IMR-90 (cell line): ENCODE results near the gene PKD1. TPM values are rescaled to one million over a fixed set of nuclear protein-coding genes. Genes with fewer than 3 reads are reported as not detected.
A peak's percentile ranks its signal among the peaks of the same experiment; 100 is the strongest.

Experiments
- ATAC-seq: fragments of 200-7000 bp; cut with Tn5 transposase; 2 replicates; pipeline ENCODE4 v1.9.1; 2020; ENCODE audit warnings: low read depth, mild to moderate bottlenecking, moderate library complexity
- BruUV-seq: library from RNA; stranded (reverse); fragments of 400-500 nt; replicated peaks from 2 replicates; lab custom pipeline; 2021; lab: Mats Ljungman, UMichigan
- CTCF ChIA-PET: fragments of 300-600 bp; formaldehyde crosslinking; extraction: SDS; loops from one replicate; lab custom pipeline; 2021; ENCODE audit warnings: antibody characterized with exemption; lab: Yijun Ruan, JAX
- POLR2A ChIA-PET: fragments of 300-600 bp; sonication (Branson Sonifier 250); formaldehyde crosslinking; loops from one replicate; lab custom pipeline; 2022; ENCODE audit warnings: antibody characterized with exemption; ENCODE audit not compliant: unreplicated experiment; lab: Charles Lee
- DNase-seq: peaks from one replicate; pipeline ENCODE4 v3.0.0; 2013
- H2AFZ ChIP-seq: replicated peaks from 2 replicates; pipeline ENCODE3; 2013; ENCODE audit warnings: low read length, mild to moderate bottlenecking; ENCODE audit not compliant: poor library complexity
- H2AK5ac ChIP-seq: 2 replicates; pipeline ENCODE4 v1.6.1; 2013; ENCODE audit warnings: low read depth, low read length, inconsistent platforms
- H2AK9ac ChIP-seq: replicated peaks from 2 replicates; pipeline ENCODE3; 2013; ENCODE audit warnings: mild to moderate bottlenecking, low read depth, low read length, moderate library complexity; ENCODE audit not compliant: poor library complexity
- H2BK120ac ChIP-seq: 2 replicates; pipeline ENCODE4 v1.6.1; 2013; ENCODE audit warnings: low read depth, low read length, inconsistent platforms
- H2BK15ac ChIP-seq: 3 replicates; pipeline ENCODE4 v1.6.1; 2013; ENCODE audit warnings: low read depth, low read length, inconsistent platforms
- H2BK20ac ChIP-seq: 2 replicates; pipeline ENCODE4 v1.6.1; 2013; ENCODE audit warnings: low read depth, mild to moderate bottlenecking, inconsistent platforms, low read length, moderate library complexity
- H2BK5ac ChIP-seq: 2 replicates; pipeline ENCODE4 v1.6.1; 2013; ENCODE audit warnings: mild to moderate bottlenecking, low read depth, low read length, inconsistent platforms; ENCODE audit not compliant: poor library complexity, severe bottlenecking
- H3K14ac ChIP-seq: replicated peaks from 2 replicates; pipeline ENCODE4 v1.6.1; 2013; ENCODE audit warnings: low read depth, low read length, inconsistent platforms
- H3K18ac ChIP-seq: 2 replicates; pipeline ENCODE4 v1.6.1; 2013; ENCODE audit warnings: low read depth, low read length, control low read depth
- H3K23ac ChIP-seq: 2 replicates; pipeline ENCODE4 v1.6.1; 2013; ENCODE audit warnings: low read depth, low read length, inconsistent platforms
- H3K27ac ChIP-seq: 2 replicates; pipeline ENCODE4 v1.5.1; 2013; ENCODE audit warnings: mild to moderate bottlenecking, control low read depth, low read length; ENCODE audit not compliant: insufficient read depth
- H3K27me3 ChIP-seq: 2 replicates; pipeline ENCODE4 v1.6.1; 2013; ENCODE audit warnings: low read length; ENCODE audit not compliant: control insufficient read depth, insufficient read depth
- H3K36me3 ChIP-seq: 2 replicates; pipeline ENCODE4 v1.6.1; 2013; ENCODE audit warnings: low read length, mixed read lengths; ENCODE audit not compliant: control insufficient read depth, insufficient read depth
- H3K4ac ChIP-seq: 2 replicates; pipeline ENCODE4 v1.6.1; 2013; ENCODE audit warnings: low read depth, low read length, inconsistent platforms
- H3K4me1 ChIP-seq: 2 replicates; pipeline ENCODE4 v1.6.1; 2013; ENCODE audit warnings: low read length, mixed read lengths; ENCODE audit not compliant: control insufficient read depth, insufficient read depth
- H3K4me2 ChIP-seq: 2 replicates; pipeline ENCODE4 v1.6.1; 2013; ENCODE audit warnings: low read depth, mild to moderate bottlenecking, control low read depth, low read length, moderate library complexity
- H3K4me3 ChIP-seq: 2 replicates; pipeline ENCODE4 v1.5.1; 2013; ENCODE audit warnings: low read depth, mild to moderate bottlenecking, control low read depth, low read length, moderate library complexity; ENCODE audit not compliant: insufficient read depth
- H3K56ac ChIP-seq: 2 replicates; pipeline ENCODE4 v1.6.1; 2013; ENCODE audit warnings: low read length, inconsistent platforms; ENCODE audit not compliant: insufficient read depth; ENCODE audit errors: extremely low read depth
- H3K79me1 ChIP-seq, 2 experiments: 2 replicates each; pipeline ENCODE4 v1.6.1; 2013; ENCODE audit warnings: low read length in 2 of 2, inconsistent platforms in 1 of 2, low read depth in 1 of 2
- H3K9ac ChIP-seq: 2 replicates; pipeline ENCODE4 v1.6.1; 2013; ENCODE audit warnings: low read depth, low read length, control low read depth
- H3K9me1 ChIP-seq: 2 replicates; pipeline ENCODE4 v1.6.1; 2013; ENCODE audit warnings: low read length, inconsistent platforms; ENCODE audit not compliant: insufficient read depth
- H3K9me3 ChIP-seq: 2 replicates; pipeline ENCODE4 v1.6.1; 2013; ENCODE audit warnings: low read length; ENCODE audit not compliant: control insufficient read depth, insufficient read depth
- H4K20me1 ChIP-seq: 2 replicates; pipeline ENCODE4 v1.6.1; 2013; ENCODE audit warnings: low read length, inconsistent platforms; ENCODE audit not compliant: insufficient read depth
- H4K5ac ChIP-seq: 2 replicates; pipeline ENCODE4 v1.6.1; 2013; ENCODE audit warnings: mild to moderate bottlenecking, low read depth, low read length, control low read depth
- H4K8ac ChIP-seq, 2 experiments: 2 replicates each; pipeline ENCODE4 v1.6.1; 2013; ENCODE audit warnings: low read depth in 2 of 2, low read length in 2 of 2, control low read depth in 1 of 2, inconsistent platforms in 1 of 2
- H4K91ac ChIP-seq: 2 replicates; pipeline ENCODE4 v1.6.1; 2013; ENCODE audit warnings: low read depth, low read length, inconsistent platforms; ENCODE audit not compliant: insufficient read depth
- BHLHE40 ChIP-seq: fragments of 150-350 bp; IDR thresholded peaks from 2 replicates; pipeline ENCODE4 v1.6.1; 2016; ENCODE audit warnings: mild to moderate bottlenecking, low read depth, low read length
- CEBPB ChIP-seq: IDR thresholded peaks from 2 replicates; pipeline ENCODE4 v1.6.1; 2012; ENCODE audit warnings: low read depth, low read length, improper control_type of control experiment
- CHD1 ChIP-seq: IDR thresholded peaks from 2 replicates; pipeline ENCODE4 v1.6.1; 2012; ENCODE audit warnings: low read depth, low read length, improper control_type of control experiment
- FOS ChIP-seq: fragments of 150-350 bp; IDR thresholded peaks from 2 replicates; pipeline ENCODE4 v1.6.1; 2016; ENCODE audit warnings: low read depth, low read length
- MAFK ChIP-seq: IDR thresholded peaks from 2 replicates; pipeline ENCODE4 v1.6.1; 2012; ENCODE audit warnings: low read depth, low read length, improper control_type of control experiment
- MAZ ChIP-seq: IDR thresholded peaks from 2 replicates; pipeline ENCODE4 v1.6.1; 2012; ENCODE audit warnings: low read depth, mild to moderate bottlenecking, low read length, improper control_type of control experiment, moderate library complexity, borderline replicate concordance
- MXI1 ChIP-seq: IDR thresholded peaks from 2 replicates; pipeline ENCODE4 v1.6.1; 2012; ENCODE audit warnings: low read depth, mild to moderate bottlenecking, low read length, moderate library complexity, borderline replicate concordance
- NFE2L2 ChIP-seq: fragments of 150-350 bp; IDR thresholded peaks from 2 replicates; pipeline ENCODE4 v1.6.1; 2016; ENCODE audit warnings: low read depth, mild to moderate bottlenecking, low read length
- POLR2A ChIP-seq: IDR thresholded peaks from 2 replicates; pipeline ENCODE4 v1.6.1; 2012; ENCODE audit warnings: mild to moderate bottlenecking, low read depth, low read length
- RAD21 ChIP-seq: IDR thresholded peaks from 2 replicates; pipeline ENCODE4 v1.6.1; 2012; ENCODE audit warnings: low read length, improper control_type of control experiment
- RCOR1 ChIP-seq: IDR thresholded peaks from 2 replicates; pipeline ENCODE4 v1.6.1; 2012; ENCODE audit warnings: mild to moderate bottlenecking, low read length, improper control_type of control experiment; ENCODE audit not compliant: insufficient replicate concordance
- RFX5 ChIP-seq: IDR thresholded peaks from 2 replicates; pipeline ENCODE4 v1.8.0; 2012; ENCODE audit warnings: low read depth, mild to moderate bottlenecking, low read length, moderate library complexity
- SMC3 ChIP-seq: fragments of 150-350 bp; IDR thresholded peaks from 2 replicates; pipeline ENCODE4 v1.6.1; 2016; ENCODE audit warnings: low read depth, mild to moderate bottlenecking, antibody characterized with exemption, low read length, moderate library complexity
- WGBS, 2 experiments: methylation state at CpG; one replicate each; pipeline versions ENCODE4 v1.1.5 to v1.1.7; 2013; ENCODE audit warnings: missing lambda C conversion rate in 2 of 2; ENCODE audit not compliant: insufficient read length in 1 of 2; ENCODE audit errors: extremely low coverage in 2 of 2; 5-methylcytosine and 5-hydroxymethylcytosine counted together
- dilution Hi-C: fragments of 300-500 bp; cut with HindIII; formaldehyde crosslinking; loops from one replicate; pipeline ENCODE4 v1.14.3; 2018; ENCODE audit warnings: low sequenced_read_pairs; ENCODE audit not compliant: unreplicated experiment
- in situ Hi-C: fragments of 300-500 bp; cut with MboI; formaldehyde crosslinking; loops from 3 replicates; pipeline ENCODE4 v1.14.3; 2019; ENCODE audit warnings: low sequenced_read_pairs, inconsistent platforms, mixed read lengths
- intact Hi-C: fragments of 100-400 bp; cut with micrococcal nuclease; formaldehyde crosslinking; loops from 2 replicates; pipeline ENCODE4 v1.10.0; 2022
- polyA plus RNA-seq, 3 experiments: library from polyadenylated mRNA; depleted of rRNA; stranded (reverse); fragments of >200 nt; gene quantifications; 2 replicates each; pipeline ENCODE4 v1.2.3, GENCODE V29; 2012; ENCODE audit warnings: low replicate concordance in 1 of 3
- total RNA-seq: library from RNA; depleted of rRNA; stranded (reverse); fragments of >200 nt; gene quantifications from 2 replicates; pipeline ENCODE4 v1.2.3, GENCODE V29; 2012
- TF ChIP-seq, protein P1 (sequence below): fragments of 150-350 bp; IDR thresholded peaks from 2 replicates; pipeline ENCODE4 v1.6.1; 2016; ENCODE audit warnings: low read depth, mild to moderate bottlenecking, low read length, moderate library complexity, borderline replicate concordance
- TF ChIP-seq, protein P2 (sequence below): conservative IDR thresholded peaks from 2 replicates; pipeline ENCODE4 v1.5.1; 2012; ENCODE audit warnings: mild to moderate bottlenecking, low read depth, low read length, improper control_type of control experiment
- TF ChIP-seq, protein P3 (sequence below): fragments of 150-350 bp; IDR thresholded peaks from 2 replicates; pipeline ENCODE4 v1.6.1; 2017; ENCODE audit warnings: mild to moderate bottlenecking, antibody characterized with exemption, low read length, low read depth

Gene PKD1
- total and polyA plus RNA-seq, 2 of the 4 experiments (the other 2 are of a cell fraction), result 7.9 to 97.3 TPM

DNA sequence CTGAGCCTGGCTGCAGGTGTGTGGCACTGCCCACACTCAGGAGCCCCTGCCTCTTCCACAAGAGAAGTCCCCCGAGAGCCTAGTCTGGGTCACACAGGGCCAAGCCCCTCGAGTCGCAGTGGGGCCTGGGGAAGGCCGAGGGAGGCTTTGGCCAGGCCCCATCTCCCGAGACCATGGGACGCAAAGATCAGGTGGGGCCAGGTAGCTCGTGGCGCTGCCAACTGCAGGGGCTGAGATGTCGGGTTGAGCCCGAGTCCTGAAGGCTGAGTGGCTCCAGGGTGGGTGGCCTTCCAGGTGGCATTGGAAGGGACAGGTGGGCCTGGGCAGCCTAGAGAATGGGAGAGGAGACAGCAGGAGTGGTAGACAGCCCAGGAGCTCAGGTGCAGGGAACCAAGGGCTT is 26.2 kb upstream of the PKD1 start:
- H3K18ac ChIP-seq, result no peak overlapping the region
- BruUV-seq, result no TSS peak
- no peaks in the 10 kb centered on the region for H3K27me3 ChIP-seq
- no peak overlapping the region for H2BK120ac ChIP-seq
- peaks cover 34% of the 10 kb centered on the region for H3K4me1 ChIP-seq
- no peak overlapping the region for H2BK20ac ChIP-seq
- no peak overlapping the region for H3K14ac ChIP-seq
- H3K9me1 ChIP-seq, result 0 out of 2 replicates have a peak, but pooled peaks cover 8% of the 10 kb centered on the region
- 90% methylated on average over 2 of the region's 10 CpGs; no CpG with 5 or more reads in 1 of the 2 experiments for WGBS, 2 experiments
- no peak overlapping the region for H3K4me3 ChIP-seq
- H3K27ac ChIP-seq, result peak overlapping the region; percentile 34; the same call in 1 of the 2 replicates
- no peak overlapping the region for H3K4me2 ChIP-seq
- peaks cover 79% of the 10 kb centered on the region for H4K20me1 ChIP-seq
- H3K36me3 ChIP-seq, result peaks cover 16% of the 10 kb centered on the region
- intact Hi-C loops, result no loop called here
- DNase-seq (no peak), ATAC-seq (no peak)
- no peaks in the 10 kb centered on the region for H3K9me3 ChIP-seq
- H4K91ac ChIP-seq, result no peak overlapping the region
- no peak overlapping the region for H3K9ac ChIP-seq
- no peak overlapping the region for H4K8ac ChIP-seq
- H2AK9ac ChIP-seq, result peak overlapping the region; percentile 72
- H4K5ac ChIP-seq, result no peak overlapping the region
- POLR2A ChIA-PET, result no interaction called here
- no peak overlapping the region for H3K4ac ChIP-seq
- no peak overlapping the region for H2AK5ac ChIP-seq
- no peak overlapping the region for H3K56ac ChIP-seq
- no peak overlapping the region for H3K23ac ChIP-seq
- no peak for TF ChIP-seq MXI1
- no peak for TF ChIP-seq POLR2A
- no peak for TF ChIP-seq BHLHE40
- TF ChIP-seq, protein P1, sequence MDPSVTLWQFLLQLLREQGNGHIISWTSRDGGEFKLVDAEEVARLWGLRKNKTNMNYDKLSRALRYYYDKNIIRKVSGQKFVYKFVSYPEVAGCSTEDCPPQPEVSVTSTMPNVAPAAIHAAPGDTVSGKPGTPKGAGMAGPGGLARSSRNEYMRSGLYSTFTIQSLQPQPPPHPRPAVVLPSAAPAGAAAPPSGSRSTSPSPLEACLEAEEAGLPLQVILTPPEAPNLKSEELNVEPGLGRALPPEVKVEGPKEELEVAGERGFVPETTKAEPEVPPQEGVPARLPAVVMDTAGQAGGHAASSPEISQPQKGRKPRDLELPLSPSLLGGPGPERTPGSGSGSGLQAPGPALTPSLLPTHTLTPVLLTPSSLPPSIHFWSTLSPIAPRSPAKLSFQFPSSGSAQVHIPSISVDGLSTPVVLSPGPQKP, result no peak
- TF ChIP-seq, protein P2, sequence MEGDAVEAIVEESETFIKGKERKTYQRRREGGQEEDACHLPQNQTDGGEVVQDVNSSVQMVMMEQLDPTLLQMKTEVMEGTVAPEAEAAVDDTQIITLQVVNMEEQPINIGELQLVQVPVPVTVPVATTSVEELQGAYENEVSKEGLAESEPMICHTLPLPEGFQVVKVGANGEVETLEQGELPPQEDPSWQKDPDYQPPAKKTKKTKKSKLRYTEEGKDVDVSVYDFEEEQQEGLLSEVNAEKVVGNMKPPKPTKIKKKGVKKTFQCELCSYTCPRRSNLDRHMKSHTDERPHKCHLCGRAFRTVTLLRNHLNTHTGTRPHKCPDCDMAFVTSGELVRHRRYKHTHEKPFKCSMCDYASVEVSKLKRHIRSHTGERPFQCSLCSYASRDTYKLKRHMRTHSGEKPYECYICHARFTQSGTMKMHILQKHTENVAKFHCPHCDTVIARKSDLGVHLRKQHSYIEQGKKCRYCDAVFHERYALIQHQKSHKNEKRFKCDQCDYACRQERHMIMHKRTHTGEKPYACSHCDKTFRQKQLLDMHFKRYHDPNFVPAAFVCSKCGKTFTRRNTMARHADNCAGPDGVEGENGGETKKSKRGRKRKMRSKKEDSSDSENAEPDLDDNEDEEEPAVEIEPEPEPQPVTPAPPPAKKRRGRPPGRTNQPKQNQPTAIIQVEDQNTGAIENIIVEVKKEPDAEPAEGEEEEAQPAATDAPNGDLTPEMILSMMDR, result no peak
- no peak for TF ChIP-seq RFX5
- no peak for TF ChIP-seq CEBPB
- no peak for TF ChIP-seq MAZ
- no peak for TF ChIP-seq RAD21
- TF ChIP-seq CHD1, result no peak
- TF ChIP-seq NFE2L2, result no peak
- TF ChIP-seq SMC3, result no peak
- no peak for TF ChIP-seq MAFK
- TF ChIP-seq, protein P3, sequence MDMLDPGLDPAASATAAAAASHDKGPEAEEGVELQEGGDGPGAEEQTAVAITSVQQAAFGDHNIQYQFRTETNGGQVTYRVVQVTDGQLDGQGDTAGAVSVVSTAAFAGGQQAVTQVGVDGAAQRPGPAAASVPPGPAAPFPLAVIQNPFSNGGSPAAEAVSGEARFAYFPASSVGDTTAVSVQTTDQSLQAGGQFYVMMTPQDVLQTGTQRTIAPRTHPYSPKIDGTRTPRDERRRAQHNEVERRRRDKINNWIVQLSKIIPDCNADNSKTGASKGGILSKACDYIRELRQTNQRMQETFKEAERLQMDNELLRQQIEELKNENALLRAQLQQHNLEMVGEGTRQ, result no peak
- TF ChIP-seq RCOR1, result no peak
- no peak for TF ChIP-seq FOS
- no peak overlapping the region for H2AFZ ChIP-seq
- dilution Hi-C loops, result no loop called here
- no peak overlapping the region for H2BK15ac ChIP-seq
- CTCF ChIA-PET, result no interaction called here
- in situ Hi-C loops, result no loop called here
- peak overlapping the region; percentile 42 for H2BK5ac ChIP-seq
- H3K79me1 ChIP-seq, result peaks cover 0 to 71% of the 10 kb centered on the region in 2 experiments; a peak in 3 of 4 replicates
